GM12892 (cell line): Measurements from ENCODE around the gene IGFBPL1.

Experiments used
- POLR2A ChIP-seq: IDR thresholded peaks from 2 replicates; pipeline ENCODE4 v1.6.1; 2011; ENCODE audit warnings: low read depth, low read length, control low read depth
- POLR2AphosphoS5 ChIP-seq: IDR thresholded peaks from 2 replicates; pipeline ENCODE4 v1.6.1; 2011; ENCODE audit warnings: low read depth, low read length, control low read depth
- TAF1 ChIP-seq: IDR thresholded peaks from 2 replicates; pipeline ENCODE4 v1.6.1; 2011; ENCODE audit warnings: low read depth, mild to moderate bottlenecking, control low read depth, low read length, borderline replicate concordance

DNA sequence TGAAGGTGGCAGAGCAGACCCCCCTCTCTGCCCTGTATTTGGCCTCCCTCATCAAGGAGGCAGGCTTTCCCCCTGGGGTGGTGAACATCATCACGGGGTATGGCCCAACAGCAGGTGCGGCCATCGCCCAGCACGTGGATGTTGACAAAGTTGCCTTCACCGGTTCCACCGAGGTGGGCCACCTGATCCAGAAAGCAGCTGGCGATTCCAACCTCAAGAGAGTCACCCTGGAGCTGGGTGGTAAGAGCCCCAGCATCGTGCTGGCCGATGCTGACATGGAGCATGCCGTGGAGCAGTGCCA lies 27.9 kb downstream of the IGFBPL1 start:
- TF ChIP-seq POLR2AphosphoS5: no peak
- TF ChIP-seq TAF1: no peak
- TF ChIP-seq POLR2A: no peak
